HEK293 (cell line): ENCODE measurements around the gene ARGLU1.

Experiments used
- CTCF ChIA-PET: fragments of 350-600 bp; formaldehyde crosslinking; extraction: SDS; loops from one replicate; lab custom pipeline; 2021; ENCODE audit warnings: antibody characterized with exemption; lab: Yijun Ruan, JAX
- POLR2A ChIA-PET: fragments of 300-600 bp; formaldehyde crosslinking; extraction: SDS; loops from one replicate; lab custom pipeline; 2020; ENCODE audit warnings: antibody characterized with exemption, inconsistent platforms; lab: Yijun Ruan, JAX
- H3K27ac ChIP-seq: fragments of 200-500 bp; sonication (Bioruptor generic); 2 replicates; pipeline ENCODE4 v1.5.1; 2014; ENCODE audit warnings: low read depth, low read length, control low read depth, inconsistent platforms; ENCODE audit errors: extremely low read depth
- H3K36me3 ChIP-seq, 2 experiments: fragments of 200-500 bp in 1 of 2; sonication (Bioruptor generic) in 1 of 2; 1 replicate in 1 of 2; 2 replicates in 1 of 2; pipeline ENCODE4 v1.5.1; 2014 to 2017; ENCODE audit warnings: inconsistent platforms in 2 of 2, low read length in 2 of 2; ENCODE audit not compliant: control insufficient read depth in 2 of 2, insufficient read depth in 1 of 2
- H3K4me1 ChIP-seq: fragments of 200-500 bp; sonication (Bioruptor generic); 2 replicates; pipeline ENCODE4 v1.5.1; 2014; ENCODE audit warnings: mild to moderate bottlenecking, low read length, inconsistent platforms; ENCODE audit not compliant: control insufficient read depth, insufficient read depth
- H3K4me3 ChIP-seq: 2 replicates; pipeline ENCODE4 v1.5.1; 2011; ENCODE audit warnings: low read depth, mild to moderate bottlenecking, control low read depth, low read length, moderate library complexity
- H3K9me3 ChIP-seq: fragments of 200-500 bp; sonication (Bioruptor generic); 2 replicates; pipeline ENCODE4 v1.5.1; 2014; ENCODE audit warnings: low read depth, low read length, inconsistent platforms; ENCODE audit not compliant: control insufficient read depth, insufficient read depth
- FEZF1 ChIP-seq: fragments of 450-650 bp; formaldehyde crosslinking; IDR thresholded peaks from 2 replicates; pipeline ENCODE4 v1.5.1; 2016; ENCODE audit warnings: missing biosample characterization, missing genetic modification characterization
- GLI2 ChIP-seq: fragments of 450-650 bp; formaldehyde crosslinking; IDR thresholded peaks from 2 replicates; pipeline ENCODE4; 2017; ENCODE audit warnings: missing biosample characterization, missing genetic modification characterization, low read depth, borderline replicate concordance
- HOXA7 ChIP-seq: sonication (generic); formaldehyde crosslinking; IDR thresholded peaks from 2 replicates; pipeline ENCODE4 v1.8.1; 2022; ENCODE audit warnings: missing genetic modification reagents, borderline replicate concordance
- IKZF3 ChIP-seq: fragments of 450-650 bp; IDR thresholded peaks from 2 replicates; pipeline ENCODE4 v1.5.0; 2018; ENCODE audit warnings: missing biosample characterization, mild to moderate bottlenecking, missing genetic modification characterization, moderate library complexity
- KLF10 ChIP-seq: fragments of 450-650 bp; IDR thresholded peaks from 2 replicates; pipeline ENCODE4 v1.5.1; 2018; ENCODE audit warnings: missing biosample characterization, mild to moderate bottlenecking, missing genetic modification characterization
- SCRT2 ChIP-seq: fragments of 450-650 bp; formaldehyde crosslinking; IDR thresholded peaks from 2 replicates; pipeline ENCODE4 v1.5.1; 2016; ENCODE audit warnings: missing biosample characterization, missing genetic modification characterization
- SETDB1 ChIP-seq: IDR thresholded peaks from one replicate; pipeline ENCODE4 v1.6.1; 2017; ENCODE audit warnings: mild to moderate bottlenecking, low read length, moderate library complexity, mixed read lengths; ENCODE audit not compliant: insufficient read length
- SP3 ChIP-seq: fragments of 450-650 bp; formaldehyde crosslinking; IDR thresholded peaks from 2 replicates; pipeline ENCODE4 v1.5.1; 2016; ENCODE audit warnings: missing biosample characterization, missing genetic modification characterization
- ZIC2 ChIP-seq: fragments of 450-650 bp; formaldehyde crosslinking; IDR thresholded peaks from 2 replicates; pipeline ENCODE4 v1.5.1; 2016; ENCODE audit warnings: missing biosample characterization, missing genetic modification characterization
- ZNF112 ChIP-seq: fragments of 450-650 bp; formaldehyde crosslinking; IDR thresholded peaks from 2 replicates; pipeline ENCODE4 v1.5.0; 2017; ENCODE audit warnings: missing biosample characterization, missing genetic modification characterization
- ZNF16 ChIP-seq: fragments of 450-650 bp; formaldehyde crosslinking; IDR thresholded peaks from 2 replicates; pipeline ENCODE4 v1.5.1; 2016; ENCODE audit warnings: low read depth, missing biosample characterization, missing genetic modification characterization
- ZNF174 ChIP-seq: fragments of 450-650 bp; formaldehyde crosslinking; IDR thresholded peaks from 2 replicates; pipeline ENCODE4 v1.5.0; 2017; ENCODE audit warnings: missing biosample characterization, mild to moderate bottlenecking, missing genetic modification characterization
- ZNF175 ChIP-seq: fragments of 450-650 bp; formaldehyde crosslinking; IDR thresholded peaks from 2 replicates; pipeline ENCODE4 v1.5.1; 2016; ENCODE audit warnings: missing biosample characterization, missing genetic modification characterization
- ZNF23 ChIP-seq: fragments of 450-650 bp; formaldehyde crosslinking; IDR thresholded peaks from 2 replicates; pipeline ENCODE4 v1.5.1; 2016; ENCODE audit warnings: missing biosample characterization, missing genetic modification characterization, borderline replicate concordance
- ZNF341 ChIP-seq: fragments of 450-650 bp; formaldehyde crosslinking; IDR thresholded peaks from 2 replicates; pipeline ENCODE4; 2016; ENCODE audit warnings: low read depth, missing biosample characterization, missing genetic modification characterization
- ZNF391 ChIP-seq: fragments of 450-650 bp; formaldehyde crosslinking; IDR thresholded peaks from 2 replicates; pipeline ENCODE4 v1.5.1; 2016; ENCODE audit warnings: low read depth, missing biosample characterization, missing genetic modification characterization, borderline replicate concordance
- ZNF404 ChIP-seq: fragments of 450-650 bp; formaldehyde crosslinking; IDR thresholded peaks from 2 replicates; pipeline ENCODE4 v1.5.1; 2017; ENCODE audit warnings: missing biosample characterization, missing genetic modification characterization
- ZNF426 ChIP-seq: fragments of 450-650 bp; formaldehyde crosslinking; IDR thresholded peaks from 2 replicates; pipeline ENCODE4 v1.5.1; 2017; ENCODE audit warnings: missing biosample characterization, missing genetic modification characterization, mild to moderate bottlenecking, inconsistent platforms, moderate library complexity
- ZNF514 ChIP-seq: fragments of 450-650 bp; formaldehyde crosslinking; IDR thresholded peaks from 2 replicates; pipeline ENCODE4 v1.5.1; 2016; ENCODE audit warnings: missing biosample characterization, missing genetic modification characterization
- ZNF555 ChIP-seq: fragments of 450-650 bp; formaldehyde crosslinking; conservative IDR thresholded peaks from 2 replicates; pipeline ENCODE4 v1.5.1; 2017; ENCODE audit warnings: missing biosample characterization, mild to moderate bottlenecking, missing genetic modification characterization, inconsistent platforms
- ZNF561 ChIP-seq: fragments of 450-650 bp; IDR thresholded peaks from 2 replicates; pipeline ENCODE4 v1.5.1; 2018; ENCODE audit warnings: missing biosample characterization, missing genetic modification characterization, borderline replicate concordance
- ZNF610 ChIP-seq: fragments of 450-650 bp; formaldehyde crosslinking; IDR thresholded peaks from 2 replicates; pipeline ENCODE4 v1.5.1; 2016; ENCODE audit warnings: missing biosample characterization, missing genetic modification characterization, borderline replicate concordance
- ZNF624 ChIP-seq: fragments of 450-650 bp; formaldehyde crosslinking; IDR thresholded peaks from 2 replicates; pipeline ENCODE4 v1.5.1; 2017; ENCODE audit warnings: missing biosample characterization, missing genetic modification characterization
- ZNF626 ChIP-seq: fragments of 450-650 bp; sonication (Bioruptor Pico); formaldehyde crosslinking; IDR thresholded peaks from 2 replicates; pipeline ENCODE4 v1.5.1; 2018; ENCODE audit warnings: missing biosample characterization, missing genetic modification characterization, inconsistent platforms
- ZNF654 ChIP-seq: fragments of 450-650 bp; formaldehyde crosslinking; IDR thresholded peaks from 2 replicates; pipeline ENCODE4 v1.5.1; 2016; ENCODE audit warnings: low read depth, missing biosample characterization, missing genetic modification characterization
- ZNF660 ChIP-seq: fragments of 450-650 bp; IDR thresholded peaks from 2 replicates; pipeline ENCODE4 v1.5.1; 2018; ENCODE audit warnings: missing biosample characterization, mild to moderate bottlenecking, missing genetic modification characterization
- ZNF792 ChIP-seq: fragments of 450-650 bp; formaldehyde crosslinking; IDR thresholded peaks from 2 replicates; pipeline ENCODE4 v1.5.1; 2016; ENCODE audit warnings: missing biosample characterization, missing genetic modification characterization
- ZSCAN16 ChIP-seq: fragments of 450-650 bp; formaldehyde crosslinking; IDR thresholded peaks from 2 replicates; pipeline ENCODE4 v1.5.1; 2016; ENCODE audit warnings: missing biosample characterization, missing genetic modification characterization
- TF ChIP-seq, protein P1 (sequence below): sonication (generic); formaldehyde crosslinking; IDR thresholded peaks from 2 replicates; pipeline ENCODE4 v1.8.1; 2022; ENCODE audit warnings: mild to moderate bottlenecking, moderate library complexity, missing genetic modification reagents
- TF ChIP-seq, protein P2 (sequence below): fragments of 450-650 bp; formaldehyde crosslinking; IDR thresholded peaks from 2 replicates; pipeline ENCODE4; 2016; ENCODE audit warnings: missing biosample characterization, missing genetic modification characterization
- TF ChIP-seq, protein P3 (sequence below): fragments of 450-650 bp; formaldehyde crosslinking; IDR thresholded peaks from 2 replicates; pipeline ENCODE4 v1.5.1; 2016; ENCODE audit warnings: missing biosample characterization, missing genetic modification characterization
- TF ChIP-seq, protein P4 (sequence below): fragments of 450-650 bp; IDR thresholded peaks from 2 replicates; pipeline ENCODE4 v1.5.1; 2018; ENCODE audit warnings: missing biosample characterization, mild to moderate bottlenecking, missing genetic modification characterization
- TF ChIP-seq, protein P5 (sequence below): fragments of 450-650 bp; formaldehyde crosslinking; IDR thresholded peaks from 2 replicates; pipeline ENCODE4 v1.5.1; 2016; ENCODE audit warnings: missing biosample characterization, missing genetic modification characterization

The ARGLU1 gene

DNA sequence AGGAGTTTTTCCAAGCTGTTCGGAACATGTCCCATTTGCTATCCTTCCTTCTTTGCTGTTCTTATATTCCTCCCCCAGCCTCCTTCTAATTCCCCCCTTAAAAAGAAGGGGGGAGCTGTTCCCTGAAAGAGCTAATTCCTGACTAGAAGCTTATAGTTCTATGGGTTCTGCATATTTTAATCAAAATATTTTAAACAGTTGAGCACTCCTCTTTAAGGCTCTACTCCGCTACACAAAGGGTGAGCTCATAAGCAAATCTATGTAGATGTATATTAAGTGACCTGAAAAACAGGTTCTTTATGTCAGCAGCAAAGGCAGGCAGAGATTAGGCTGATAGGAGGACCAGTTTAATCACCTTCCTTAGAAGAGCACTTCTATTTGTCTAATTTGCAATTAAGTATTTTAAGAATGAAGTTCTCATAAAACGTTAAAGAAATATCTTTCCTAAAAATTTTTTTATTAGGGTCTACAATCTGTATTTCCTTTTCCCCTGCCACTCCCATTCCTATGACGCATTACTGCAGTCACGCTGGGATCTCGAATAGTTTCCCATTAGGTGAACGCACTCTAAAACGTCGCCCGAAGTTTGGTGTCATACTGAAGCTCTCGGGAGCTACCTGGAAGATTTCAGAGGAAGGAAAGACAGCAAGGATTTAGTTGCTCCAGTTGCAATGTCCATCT is 37.6 kb downstream of the ARGLU1 start:
- no peak overlapping the region for H3K27ac ChIP-seq
- peaks cover 0 to 13% of the 10 kb centered on the region in 2 experiments; a peak in 1 of 3 replicates for H3K36me3 ChIP-seq
- peak overlapping the region; percentile 16; the same call in 1 of the 2 replicates for H3K4me3 ChIP-seq
- peaks cover 31% of the 10 kb centered on the region for H3K4me1 ChIP-seq
- ChIA-PET CTCF (interaction anchor here (0.6 to 1.5 kb wide), 6 partner anchors 17 to 1006 kb away, joined by 3 to 9 read pairs (median 4); no protein-coding TSS in a partner anchor), POLR2A (interaction anchor here (0.6 to 1.9 kb wide), 2 partner anchors 58 to 134 kb away, joined by 4 to 6 read pairs; no protein-coding TSS in a partner anchor)
- H3K9me3 ChIP-seq: no peaks in the 10 kb centered on the region
- peak; percentile 56; the same call in 1 of the 2 replicates for TF ChIP-seq IKZF3 (tag by site-specific recombination)
- TF ChIP-seq SP3 (tag by site-specific recombination): no peak
- TF ChIP-seq KLF10 (tag by site-specific recombination): peak; percentile 18; the same call in 1 of the 2 replicates
- no peak for TF ChIP-seq ZNF112 (tag by site-specific recombination)
- TF ChIP-seq, protein P1, sequence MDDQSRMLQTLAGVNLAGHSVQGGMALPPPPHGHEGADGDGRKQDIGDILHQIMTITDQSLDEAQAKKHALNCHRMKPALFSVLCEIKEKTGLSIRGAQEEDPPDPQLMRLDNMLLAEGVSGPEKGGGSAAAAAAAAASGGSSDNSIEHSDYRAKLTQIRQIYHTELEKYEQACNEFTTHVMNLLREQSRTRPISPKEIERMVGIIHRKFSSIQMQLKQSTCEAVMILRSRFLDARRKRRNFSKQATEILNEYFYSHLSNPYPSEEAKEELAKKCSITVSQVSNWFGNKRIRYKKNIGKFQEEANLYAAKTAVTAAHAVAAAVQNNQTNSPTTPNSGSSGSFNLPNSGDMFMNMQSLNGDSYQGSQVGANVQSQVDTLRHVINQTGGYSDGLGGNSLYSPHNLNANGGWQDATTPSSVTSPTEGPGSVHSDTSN (CRISPR knock-in tag): no peak
- no peak for TF ChIP-seq ZIC2 (tag by site-specific recombination)
- no peak for TF ChIP-seq ZNF555 (tag by site-specific recombination)
- TF ChIP-seq ZNF792: no peak
- peak; percentile 93 for TF ChIP-seq ZNF341 (tag by site-specific recombination)
- TF ChIP-seq ZNF16 (tag by site-specific recombination): no peak
- TF ChIP-seq, protein P2, sequence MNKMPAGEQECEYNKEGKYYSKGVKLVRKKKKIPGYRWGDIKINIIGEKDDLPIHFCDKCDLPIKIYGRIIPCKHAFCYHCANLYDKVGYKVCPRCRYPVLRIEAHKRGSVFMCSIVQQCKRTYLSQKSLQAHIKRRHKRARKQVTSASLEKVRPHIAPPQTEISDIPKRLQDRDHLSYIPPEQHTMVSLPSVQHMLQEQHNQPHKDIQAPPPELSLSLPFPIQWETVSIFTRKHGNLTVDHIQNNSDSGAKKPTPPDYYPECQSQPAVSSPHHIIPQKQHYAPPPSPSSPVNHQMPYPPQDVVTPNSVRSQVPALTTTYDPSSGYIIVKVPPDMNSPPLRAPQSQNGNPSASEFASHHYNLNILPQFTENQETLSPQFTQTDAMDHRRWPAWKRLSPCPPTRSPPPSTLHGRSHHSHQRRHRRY (tag by site-specific recombination): no peak
- no peak for TF ChIP-seq ZNF626 (tag by site-specific recombination)
- TF ChIP-seq ZNF404 (tag by site-specific recombination): no peak
- TF ChIP-seq ZNF174 (tag by site-specific recombination): no peak
- TF ChIP-seq ZNF426: no peak
- TF ChIP-seq ZNF391 (tag by site-specific recombination): no peak
- no peak for TF ChIP-seq SETDB1
- no peak for TF ChIP-seq ZNF175 (tag by site-specific recombination)
- TF ChIP-seq, protein P3, sequence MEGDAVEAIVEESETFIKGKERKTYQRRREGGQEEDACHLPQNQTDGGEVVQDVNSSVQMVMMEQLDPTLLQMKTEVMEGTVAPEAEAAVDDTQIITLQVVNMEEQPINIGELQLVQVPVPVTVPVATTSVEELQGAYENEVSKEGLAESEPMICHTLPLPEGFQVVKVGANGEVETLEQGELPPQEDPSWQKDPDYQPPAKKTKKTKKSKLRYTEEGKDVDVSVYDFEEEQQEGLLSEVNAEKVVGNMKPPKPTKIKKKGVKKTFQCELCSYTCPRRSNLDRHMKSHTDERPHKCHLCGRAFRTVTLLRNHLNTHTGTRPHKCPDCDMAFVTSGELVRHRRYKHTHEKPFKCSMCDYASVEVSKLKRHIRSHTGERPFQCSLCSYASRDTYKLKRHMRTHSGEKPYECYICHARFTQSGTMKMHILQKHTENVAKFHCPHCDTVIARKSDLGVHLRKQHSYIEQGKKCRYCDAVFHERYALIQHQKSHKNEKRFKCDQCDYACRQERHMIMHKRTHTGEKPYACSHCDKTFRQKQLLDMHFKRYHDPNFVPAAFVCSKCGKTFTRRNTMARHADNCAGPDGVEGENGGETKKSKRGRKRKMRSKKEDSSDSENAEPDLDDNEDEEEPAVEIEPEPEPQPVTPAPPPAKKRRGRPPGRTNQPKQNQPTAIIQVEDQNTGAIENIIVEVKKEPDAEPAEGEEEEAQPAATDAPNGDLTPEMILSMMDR (tag by site-specific recombination): no peak
- no peak for TF ChIP-seq ZNF561 (tag by site-specific recombination)
- no peak for TF ChIP-seq ZNF514
- TF ChIP-seq GLI2 (tag by site-specific recombination): no peak
- TF ChIP-seq ZNF624 (tag by site-specific recombination): no peak
- TF ChIP-seq ZNF610 (tag by site-specific recombination): no peak
- no peak for TF ChIP-seq SCRT2
- TF ChIP-seq, protein P4, sequence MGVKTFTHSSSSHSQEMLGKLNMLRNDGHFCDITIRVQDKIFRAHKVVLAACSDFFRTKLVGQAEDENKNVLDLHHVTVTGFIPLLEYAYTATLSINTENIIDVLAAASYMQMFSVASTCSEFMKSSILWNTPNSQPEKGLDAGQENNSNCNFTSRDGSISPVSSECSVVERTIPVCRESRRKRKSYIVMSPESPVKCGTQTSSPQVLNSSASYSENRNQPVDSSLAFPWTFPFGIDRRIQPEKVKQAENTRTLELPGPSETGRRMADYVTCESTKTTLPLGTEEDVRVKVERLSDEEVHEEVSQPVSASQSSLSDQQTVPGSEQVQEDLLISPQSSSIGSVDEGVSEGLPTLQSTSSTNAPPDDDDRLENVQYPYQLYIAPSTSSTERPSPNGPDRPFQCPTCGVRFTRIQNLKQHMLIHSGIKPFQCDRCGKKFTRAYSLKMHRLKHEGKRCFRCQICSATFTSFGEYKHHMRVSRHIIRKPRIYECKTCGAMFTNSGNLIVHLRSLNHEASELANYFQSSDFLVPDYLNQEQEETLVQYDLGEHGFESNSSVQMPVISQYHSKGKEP (tag by site-specific recombination): no peak
- no peak for TF ChIP-seq FEZF1 (tag by site-specific recombination)
- no peak for TF ChIP-seq ZNF23 (tag by site-specific recombination)
- TF ChIP-seq HOXA7: no peak
- no peak for TF ChIP-seq ZNF660 (tag by site-specific recombination)
- no peak for TF ChIP-seq ZNF654 (tag by site-specific recombination)
- TF ChIP-seq, protein P5, sequence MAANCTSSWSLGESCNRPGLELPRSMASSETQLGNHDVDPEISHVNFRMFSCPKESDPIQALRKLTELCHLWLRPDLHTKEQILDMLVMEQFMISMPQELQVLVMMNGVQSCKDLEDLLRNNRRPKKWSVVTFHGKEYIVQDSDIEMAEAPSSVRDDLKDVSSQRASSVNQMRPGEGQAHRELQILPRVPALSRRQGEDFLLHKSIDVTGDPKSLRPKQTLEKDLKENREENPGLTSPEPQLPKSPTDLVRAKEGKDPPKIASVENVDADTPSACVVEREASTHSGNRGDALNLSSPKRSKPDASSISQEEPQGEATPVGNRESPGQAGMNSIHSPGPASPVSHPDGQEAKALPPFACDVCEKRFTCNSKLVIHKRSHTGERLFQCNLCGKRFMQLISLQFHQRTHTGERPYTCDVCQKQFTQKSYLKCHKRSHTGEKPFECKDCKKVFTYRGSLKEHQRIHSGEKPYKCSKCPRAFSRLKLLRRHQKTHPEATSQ (tag by site-specific recombination): no peak
- no peak for TF ChIP-seq ZSCAN16 (tag by site-specific recombination)
